GM12801 (cell line): ENCODE data around the gene IER2.

Experiments
- TF ChIP-seq, protein P1 (sequence below): IDR thresholded peaks from one replicate; pipeline ENCODE4 v1.5.1; 2011; ENCODE audit warnings: control low read depth; ENCODE audit not compliant: insufficient read length; ENCODE audit errors: extremely low read depth

Gene IER2

DNA sequence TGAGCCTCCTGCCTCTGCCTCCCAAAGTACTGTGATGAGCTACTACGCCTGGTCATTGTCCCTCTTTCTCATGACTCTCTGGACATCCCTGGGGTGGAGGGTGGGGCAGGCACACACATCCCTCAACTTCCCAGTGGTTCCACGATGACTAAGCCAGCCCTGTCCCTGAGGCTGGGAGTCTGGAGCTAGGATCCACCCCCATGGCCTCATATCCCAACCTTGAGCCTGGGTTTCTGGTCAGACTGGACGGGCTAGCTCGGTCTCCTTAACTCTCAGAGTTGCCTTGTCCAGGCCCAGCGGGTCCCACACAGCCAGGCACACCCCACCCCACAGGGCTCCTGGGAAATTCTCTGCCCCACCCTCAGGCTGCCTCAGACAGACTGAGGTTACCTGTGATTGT, 19.6 kb downstream of the IER2 start:
- TF ChIP-seq, protein P1, sequence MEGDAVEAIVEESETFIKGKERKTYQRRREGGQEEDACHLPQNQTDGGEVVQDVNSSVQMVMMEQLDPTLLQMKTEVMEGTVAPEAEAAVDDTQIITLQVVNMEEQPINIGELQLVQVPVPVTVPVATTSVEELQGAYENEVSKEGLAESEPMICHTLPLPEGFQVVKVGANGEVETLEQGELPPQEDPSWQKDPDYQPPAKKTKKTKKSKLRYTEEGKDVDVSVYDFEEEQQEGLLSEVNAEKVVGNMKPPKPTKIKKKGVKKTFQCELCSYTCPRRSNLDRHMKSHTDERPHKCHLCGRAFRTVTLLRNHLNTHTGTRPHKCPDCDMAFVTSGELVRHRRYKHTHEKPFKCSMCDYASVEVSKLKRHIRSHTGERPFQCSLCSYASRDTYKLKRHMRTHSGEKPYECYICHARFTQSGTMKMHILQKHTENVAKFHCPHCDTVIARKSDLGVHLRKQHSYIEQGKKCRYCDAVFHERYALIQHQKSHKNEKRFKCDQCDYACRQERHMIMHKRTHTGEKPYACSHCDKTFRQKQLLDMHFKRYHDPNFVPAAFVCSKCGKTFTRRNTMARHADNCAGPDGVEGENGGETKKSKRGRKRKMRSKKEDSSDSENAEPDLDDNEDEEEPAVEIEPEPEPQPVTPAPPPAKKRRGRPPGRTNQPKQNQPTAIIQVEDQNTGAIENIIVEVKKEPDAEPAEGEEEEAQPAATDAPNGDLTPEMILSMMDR = no peak

- TF ChIP-seq, protein P1 = no peak
Observed at GRCh38 chr19:13171146-13171545, 20.9 kb downstream of the IER2 start.

- TF ChIP-seq, protein P1 = no peak
Observed at GRCh38 chr19:13172346-13173138, 22.3 kb downstream of the IER2 start.

DNA sequence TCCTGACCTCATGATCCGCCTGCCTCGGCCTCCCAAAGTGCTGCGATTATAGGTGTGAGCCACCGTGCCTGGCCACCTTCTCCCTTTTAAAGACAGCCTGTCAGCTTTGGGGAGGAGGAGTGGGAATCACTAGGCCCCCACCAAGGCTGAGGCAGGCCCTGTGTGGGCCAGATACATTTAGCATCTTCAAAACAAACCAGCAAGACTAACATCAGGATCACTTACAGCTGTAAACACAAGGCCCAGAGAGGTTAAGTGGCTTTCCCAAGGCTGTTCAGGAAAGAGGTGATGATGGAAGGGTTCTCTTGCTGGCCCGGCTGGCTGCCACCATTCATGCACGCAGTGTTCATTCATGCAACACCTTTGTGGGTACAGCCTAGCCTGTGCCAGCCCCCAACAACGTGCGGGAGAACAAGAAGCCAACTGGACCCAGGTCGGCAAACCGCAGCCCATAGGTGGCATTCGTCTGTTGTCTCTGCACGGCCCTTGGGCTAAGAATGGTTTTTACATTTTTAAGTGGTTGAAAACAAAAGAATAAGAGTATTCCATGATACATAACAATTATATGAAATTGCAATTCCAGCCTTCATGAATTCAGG, 23.0 kb downstream of the IER2 start:
- TF ChIP-seq, protein P1 = no peak

- TF ChIP-seq, protein P1 = no peak
Observed at GRCh38 chr19:13176345-13176744, 26.1 kb downstream of the IER2 start.

DNA sequence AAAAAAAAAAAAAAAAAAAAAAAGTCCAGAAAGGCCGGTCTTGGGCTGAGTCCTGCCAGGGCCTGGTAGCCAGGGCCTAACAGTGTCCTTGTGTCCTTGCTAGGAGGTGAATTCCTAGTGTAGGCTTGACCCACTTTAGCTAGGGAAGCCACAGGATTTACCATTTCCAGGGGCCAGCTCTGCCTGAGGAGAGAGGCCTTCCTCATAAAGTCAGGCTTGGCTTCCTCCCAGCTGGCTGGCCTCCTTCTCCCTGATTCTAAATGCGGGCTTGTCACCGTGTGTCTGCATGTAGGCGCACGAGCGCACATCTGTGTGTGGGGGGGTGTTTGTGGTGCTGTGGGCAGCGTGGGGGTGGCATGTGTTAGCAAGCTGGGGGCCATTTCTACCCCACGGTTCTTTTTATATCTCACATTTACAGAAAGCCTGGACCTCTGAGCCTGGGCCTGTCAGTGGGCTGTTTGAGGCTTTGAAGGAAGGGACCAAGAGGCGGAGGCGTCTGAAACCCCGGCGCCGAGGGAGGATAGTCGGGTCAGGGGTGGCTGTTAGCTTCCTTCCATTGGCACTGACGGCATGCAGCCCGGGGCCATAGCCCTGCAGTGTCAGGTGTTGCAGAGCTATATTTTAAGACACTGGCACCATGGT, 31.7 kb downstream of the IER2 start:
- TF ChIP-seq, protein P1 = no peak

DNA sequence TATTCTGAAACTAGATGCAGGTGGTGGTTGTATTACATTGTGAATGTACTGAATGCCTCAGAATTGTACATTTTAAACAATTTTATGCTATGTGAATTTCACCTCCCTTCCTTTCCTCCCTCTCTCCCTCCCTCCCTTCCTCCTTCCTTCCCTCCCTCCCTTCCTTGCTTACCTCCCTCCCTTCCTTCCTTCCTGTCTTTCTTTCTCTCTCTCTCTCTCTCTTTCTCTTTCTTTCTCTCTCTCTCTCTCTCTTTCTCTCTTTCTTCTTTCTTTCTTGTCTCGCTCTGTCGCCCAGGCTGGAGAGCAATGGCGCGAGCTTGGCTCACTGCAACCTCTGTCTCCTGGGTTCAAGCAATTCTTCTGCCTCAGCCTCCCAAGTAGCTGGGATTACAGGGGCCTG, 37.2 kb downstream of the IER2 start:
- TF ChIP-seq, protein P1 = no peak
